Stimulated activated CD4-positive, alpha-beta T cell treated with anti-CD3 and anti-CD28 coated beads, Interleukin-4, amount 100 ng/mL, for 4 hours (primary cell): ENCODE results near the gene KCNJ3.

Source experiments
- DNase-seq, 2 experiments: peaks; one replicate each; pipeline ENCODE4 v3.0.0-alpha.2; 2020

Gene KCNJ3

GRCh38 chr2:154698296-154698720 lies at the start of gene KCNJ3:
TSS of gene KCNJ3 (plus strand) at chr2:154698695. CDS start at chr2:154698776, 81 bp downstream.
- no peak for DNase-seq

DNA sequence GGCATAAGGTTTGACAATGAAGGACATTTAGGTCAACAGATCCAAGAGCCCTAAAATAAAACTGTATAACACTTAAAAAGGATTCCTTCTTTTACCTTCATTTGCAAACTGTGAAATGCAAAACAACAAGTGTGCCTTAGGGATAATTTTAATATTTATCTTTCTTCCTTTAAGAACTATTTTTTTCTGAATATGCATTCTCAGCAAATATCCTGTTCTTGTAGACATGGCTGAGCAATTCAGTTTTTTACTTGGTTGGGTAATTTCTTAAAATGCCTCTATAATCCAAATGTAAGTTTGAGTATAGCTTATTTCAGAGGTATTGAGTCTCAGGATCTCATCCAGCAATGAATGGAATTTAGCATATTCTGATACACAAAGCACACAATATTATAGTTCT lies 43.0 kb upstream of the KCNJ3 start:
- no peak for DNase-seq

- no peak for DNase-seq
Observed at GRCh38 chr2:154658854-154659253, 39.6 kb upstream of the KCNJ3 start.

- no peak for DNase-seq
Observed at GRCh38 chr2:154664248-154664647, 34.2 kb upstream of the KCNJ3 start.

GRCh38 chr2:154670083-154670482 lies 28.4 kb upstream of the KCNJ3 start:
- DNase-seq: no peak

DNA sequence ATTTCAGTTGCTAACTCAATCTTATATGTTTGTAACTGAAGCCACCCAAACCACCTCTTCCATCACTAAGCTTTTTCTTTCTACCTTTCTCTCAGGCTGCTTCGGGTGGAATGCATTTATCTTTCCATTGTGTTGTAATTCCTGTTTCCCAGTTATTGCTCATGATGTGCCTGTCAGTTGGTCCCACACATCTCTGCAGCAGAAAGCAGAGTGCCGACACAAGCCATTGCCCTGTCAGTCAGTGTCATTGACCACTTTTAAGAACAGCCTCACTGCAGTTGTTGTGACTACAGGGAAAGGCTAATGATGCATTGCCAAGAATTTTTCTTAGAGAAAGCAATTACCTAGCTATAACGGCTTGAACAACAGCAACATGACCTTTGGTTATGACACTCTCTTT lies 24.8 kb upstream of the KCNJ3 start:
- no peak for DNase-seq

DNA sequence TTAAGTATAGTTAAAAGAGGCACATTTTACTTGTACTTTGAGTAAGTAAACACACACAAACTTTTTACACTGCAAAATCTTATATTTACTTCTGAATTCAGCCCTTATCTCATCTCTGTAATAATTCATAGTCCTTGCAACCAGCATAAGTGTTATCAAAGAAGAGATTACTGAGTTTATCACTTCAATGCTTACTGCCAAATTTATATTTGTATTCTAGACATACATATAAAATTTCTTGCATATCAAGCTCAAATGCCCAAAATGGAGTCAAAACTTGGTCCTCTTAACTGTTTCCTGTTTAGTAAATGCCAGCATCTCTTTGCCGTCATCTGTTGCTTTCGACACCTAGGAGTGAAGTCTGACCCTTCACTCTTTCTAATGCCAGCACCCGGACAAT lies 21.1 kb upstream of the KCNJ3 start:
- no peak for DNase-seq

DNA sequence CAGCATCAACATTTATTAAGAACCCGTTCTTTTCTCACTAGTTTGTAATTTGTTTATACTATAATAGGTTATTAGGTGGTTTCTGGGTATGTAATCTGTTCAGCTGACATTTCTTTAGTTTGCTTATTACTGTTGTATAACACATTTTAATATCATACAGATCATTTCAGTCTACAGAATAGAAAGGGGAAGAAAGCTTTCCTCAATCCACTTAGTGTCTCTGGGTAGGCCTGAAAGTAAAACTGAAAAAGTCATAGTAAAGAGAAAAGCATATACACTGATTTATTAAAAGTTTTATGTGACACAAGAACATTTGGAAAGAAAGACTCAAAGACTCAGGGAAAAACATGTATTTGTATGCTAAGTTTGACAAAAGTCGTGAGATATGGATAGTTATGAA lies 16.8 kb upstream of the KCNJ3 start:
- no peak for DNase-seq

DNA sequence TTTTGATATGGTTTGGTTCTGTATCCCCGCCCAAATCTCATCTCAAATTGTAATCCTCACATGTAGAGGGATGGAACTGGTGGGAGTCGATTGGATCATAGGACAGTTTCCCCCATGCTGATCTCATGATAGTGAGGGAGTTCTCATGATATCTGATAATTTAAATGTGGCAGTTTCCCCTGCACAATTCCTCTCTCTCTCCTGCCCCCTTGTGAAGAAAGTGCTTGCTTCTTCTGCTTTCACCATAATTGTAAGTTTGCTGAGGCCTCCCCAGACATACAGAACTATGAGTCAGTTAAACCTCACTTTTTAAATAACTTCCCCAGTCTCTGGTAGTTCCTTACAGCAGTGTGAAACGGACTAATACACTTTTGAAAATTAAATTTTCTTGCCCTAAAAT lies 12.3 kb upstream of the KCNJ3 start:
- no peak for DNase-seq

DNA sequence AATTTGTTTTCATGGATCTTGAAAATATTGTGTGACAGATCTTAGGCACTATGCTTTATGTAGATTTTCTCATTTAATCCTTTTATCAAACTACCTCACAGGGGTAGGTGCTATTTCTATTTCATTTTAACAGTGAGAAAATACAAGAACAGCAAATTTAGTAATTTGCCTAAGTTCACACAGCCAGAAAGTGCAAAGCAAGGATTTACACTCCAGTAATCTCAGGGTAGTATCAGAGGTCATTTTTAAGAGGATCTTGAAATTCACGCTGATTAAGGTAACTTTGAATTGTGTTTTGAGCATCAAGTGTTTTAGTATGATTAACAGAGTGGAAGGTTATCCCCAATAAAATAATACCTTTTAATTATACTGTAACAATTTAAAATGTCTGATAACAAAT lies 10.1 kb upstream of the KCNJ3 start:
- DNase-seq: no peak

GRCh38 chr2:154689158-154689557 lies 9.3 kb upstream of the KCNJ3 start:
- DNase-seq: no peak

- no peak for DNase-seq
Observed at GRCh38 chr2:154692927-154693326, 5.6 kb upstream of the KCNJ3 start.

DNA sequence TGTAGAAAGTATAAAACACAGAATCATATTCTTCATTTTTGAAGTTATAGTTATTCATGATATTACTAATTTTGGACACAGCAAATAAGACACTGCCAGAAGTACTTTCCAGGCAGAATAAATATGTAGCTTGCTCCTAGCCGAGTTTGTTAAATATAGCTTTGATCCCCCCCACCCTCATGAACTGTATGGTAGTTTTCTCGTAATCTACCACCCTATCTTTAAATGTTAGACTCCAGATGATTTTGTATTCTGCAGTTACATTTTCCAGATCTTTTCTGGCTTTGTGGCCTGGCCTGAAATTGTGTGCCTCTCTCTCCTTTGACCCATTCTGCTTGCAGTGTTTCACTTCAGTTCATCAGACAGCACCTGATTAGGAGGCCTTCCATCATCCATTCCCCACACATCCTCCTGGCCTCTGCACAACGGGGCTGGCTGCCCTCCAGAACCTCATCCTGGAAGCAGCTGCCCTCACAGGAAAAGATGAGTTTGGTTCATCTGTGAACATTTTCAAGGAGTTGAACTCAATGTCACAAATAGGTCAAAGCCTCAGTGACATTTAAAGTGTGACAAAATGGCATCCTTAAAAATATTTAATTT lies 4.7 kb upstream of the KCNJ3 start:
- DNase-seq: no peak

- DNase-seq: no peak
Observed at GRCh38 chr2:154694881-154695280, 3.6 kb upstream of the KCNJ3 start.

GRCh38 chr2:154696369-154696768 lies 2.1 kb upstream of the KCNJ3 start:
- DNase-seq: no peak

- DNase-seq: no peak
Observed at GRCh38 chr2:154696810-154697417, 1.6 kb upstream of the KCNJ3 start.

- no peak for DNase-seq
Observed at GRCh38 chr2:154697418-154698252, 860 bp upstream of the KCNJ3 start.

DNA sequence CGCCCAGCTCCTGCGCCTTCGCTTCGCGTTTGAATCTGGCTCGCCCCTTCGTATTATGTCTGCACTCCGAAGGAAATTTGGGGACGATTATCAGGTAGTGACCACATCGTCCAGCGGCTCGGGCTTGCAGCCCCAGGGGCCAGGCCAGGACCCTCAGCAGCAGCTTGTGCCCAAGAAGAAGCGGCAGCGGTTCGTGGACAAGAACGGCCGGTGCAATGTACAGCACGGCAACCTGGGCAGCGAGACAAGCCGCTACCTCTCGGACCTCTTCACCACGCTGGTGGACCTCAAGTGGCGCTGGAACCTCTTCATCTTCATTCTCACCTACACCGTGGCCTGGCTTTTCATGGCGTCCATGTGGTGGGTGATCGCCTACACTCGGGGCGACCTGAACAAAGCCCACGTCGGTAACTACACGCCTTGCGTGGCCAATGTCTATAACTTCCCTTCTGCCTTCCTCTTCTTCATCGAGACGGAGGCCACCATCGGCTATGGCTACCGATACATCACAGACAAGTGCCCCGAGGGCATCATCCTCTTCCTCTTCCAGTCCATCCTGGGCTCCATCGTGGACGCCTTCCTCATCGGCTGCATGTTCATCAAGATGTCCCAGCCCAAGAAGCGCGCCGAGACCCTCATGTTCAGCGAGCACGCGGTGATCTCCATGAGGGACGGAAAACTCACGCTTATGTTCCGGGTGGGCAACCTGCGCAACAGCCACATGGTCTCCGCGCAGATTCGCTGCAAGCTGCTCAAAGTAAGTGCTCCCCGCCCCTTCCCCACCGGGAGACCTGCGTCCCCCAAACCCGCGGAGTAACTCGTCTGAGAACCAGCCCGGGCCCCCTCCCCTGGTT lies 453 bp downstream of the KCNJ3 start:
- DNase-seq: no peak

- no peak for DNase-seq
Observed at GRCh38 chr2:154699575-154699930, 1.1 kb downstream of the KCNJ3 start.

DNA sequence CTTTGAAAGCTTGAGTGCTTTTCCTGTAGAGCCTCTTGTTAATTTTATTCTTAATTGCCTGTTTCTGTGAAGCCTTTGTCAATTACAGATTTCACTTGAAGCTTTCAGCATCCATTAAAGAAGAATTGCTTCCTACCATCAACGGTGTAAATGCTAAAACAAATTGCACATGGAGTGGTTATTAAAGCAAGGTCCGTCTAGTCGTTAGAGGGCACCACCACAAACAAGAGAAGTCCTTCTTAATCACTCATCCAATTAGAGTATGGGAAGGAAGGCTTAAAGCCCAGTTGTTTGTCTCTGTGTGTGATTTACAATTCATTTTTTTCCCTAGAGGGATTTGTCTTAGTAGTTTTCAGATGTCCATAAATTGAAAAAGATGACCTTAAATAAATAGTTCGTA lies 1.6 kb downstream of the KCNJ3 start:
- no peak for DNase-seq

DNA sequence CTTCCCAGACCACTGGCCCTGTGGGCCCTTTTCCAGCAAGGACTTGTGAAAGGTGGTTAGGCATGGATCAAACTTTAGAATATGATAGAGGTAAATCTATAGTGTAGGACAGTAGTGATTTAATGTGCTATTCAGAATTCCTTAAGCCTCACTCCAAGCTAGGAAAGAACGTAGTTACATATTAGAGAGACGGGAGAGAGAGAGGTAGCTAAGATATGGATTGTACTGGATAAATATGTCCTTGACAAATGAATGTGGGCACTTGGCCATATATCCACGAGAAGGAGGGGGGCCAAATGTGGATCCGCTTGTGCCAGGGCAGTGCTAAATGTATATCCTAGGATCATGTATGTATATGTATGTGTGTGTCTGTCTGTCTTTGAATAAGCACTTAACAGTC lies 6.5 kb downstream of the KCNJ3 start:
- no peak for DNase-seq

DNA sequence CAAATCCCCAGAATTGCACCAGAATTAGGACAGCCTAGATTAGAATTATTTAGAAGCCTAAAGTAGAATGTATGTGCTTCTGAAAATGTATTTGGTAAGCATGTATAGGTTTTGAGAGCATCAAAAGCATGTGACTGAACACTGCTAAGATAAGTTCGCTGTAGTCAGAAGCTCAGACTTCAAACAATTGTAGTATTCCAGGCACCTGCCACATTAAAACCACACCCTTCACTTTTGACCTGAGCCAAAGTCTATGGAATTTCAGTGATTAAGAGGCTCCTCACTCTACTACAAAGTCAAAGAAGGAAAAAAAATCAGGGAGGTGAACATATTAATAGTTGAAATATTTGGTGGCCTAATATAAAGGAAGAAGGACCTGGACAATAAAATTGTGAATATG lies 8.2 kb downstream of the KCNJ3 start:
- no peak for DNase-seq

DNA sequence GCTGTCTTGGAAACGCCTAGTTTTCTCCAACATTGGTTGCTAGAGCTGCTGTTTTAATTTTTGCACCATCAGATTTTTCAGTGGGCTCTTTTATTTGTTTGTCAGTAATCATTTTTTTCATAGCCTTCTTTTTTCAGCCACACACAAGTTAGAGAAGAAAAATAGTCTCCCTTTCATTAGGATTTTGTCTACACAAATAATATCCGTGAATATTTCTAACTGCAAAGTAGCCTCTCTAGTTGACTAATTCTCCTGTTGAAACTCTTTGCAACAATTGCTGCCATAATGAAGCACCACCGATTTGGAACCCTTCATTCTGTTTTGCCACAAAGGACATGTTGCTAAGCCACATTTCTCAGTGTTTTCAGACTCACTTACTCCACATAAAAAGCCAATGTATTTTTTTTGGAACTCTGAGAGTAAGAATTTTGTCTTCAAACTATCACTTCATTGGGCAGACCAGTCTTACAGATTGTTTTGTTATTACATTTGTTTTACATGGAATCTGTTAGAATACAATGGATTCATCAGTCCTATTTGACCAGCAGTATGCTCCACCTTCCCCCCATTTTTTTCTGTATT lies 9.6 kb downstream of the KCNJ3 start:
- DNase-seq: no peak
